Muscle of back (tissue), 11 donors: ENCODE results near the gene PSMD5. TPM values are rescaled to one million over a fixed set of nuclear protein-coding genes. Genes with fewer than 3 reads are reported as not detected.
"Not testable (repeated sequence)": the region's sequence is repeated elsewhere in the genome, so short reads cannot be mapped to it uniquely, and the experiment has no call there.

ENCODE experiments used
- DNase-seq, 3 donors: peaks; one replicate each; pipeline versions ENCODE4 v3.0.0 to v3.0.0-alpha.2; 2013
- polyA plus RNA-seq, 10 donors: library from polyadenylated mRNA; unstranded; fragments of 120-200 nt; gene quantifications; one replicate each; pipeline ENCODE4 v1.2.1, GENCODE V29; 2013; ENCODE audit not compliant: insufficient read length in 10 of 10

PSMD5 gene
- polyA plus RNA-seq, 10 donors, result 17.5 to 31.1 (median 24.5) TPM

GRCh38 chr9:120808931-120809330 is 33.8 kb downstream of the PSMD5 start:
- DNase-seq, result no peak

GRCh38 chr9:120807607-120808379 is 34.9 kb downstream of the PSMD5 start:
- DNase-seq, result no peak

- not testable (repeated sequence) for DNase-seq
Measured at GRCh38 chr9:120804784-120805363, 37.8 kb downstream of the PSMD5 start.

- no peak for DNase-seq
Measured at GRCh38 chr9:120801441-120801840, 41.3 kb downstream of the PSMD5 start.

DNA sequence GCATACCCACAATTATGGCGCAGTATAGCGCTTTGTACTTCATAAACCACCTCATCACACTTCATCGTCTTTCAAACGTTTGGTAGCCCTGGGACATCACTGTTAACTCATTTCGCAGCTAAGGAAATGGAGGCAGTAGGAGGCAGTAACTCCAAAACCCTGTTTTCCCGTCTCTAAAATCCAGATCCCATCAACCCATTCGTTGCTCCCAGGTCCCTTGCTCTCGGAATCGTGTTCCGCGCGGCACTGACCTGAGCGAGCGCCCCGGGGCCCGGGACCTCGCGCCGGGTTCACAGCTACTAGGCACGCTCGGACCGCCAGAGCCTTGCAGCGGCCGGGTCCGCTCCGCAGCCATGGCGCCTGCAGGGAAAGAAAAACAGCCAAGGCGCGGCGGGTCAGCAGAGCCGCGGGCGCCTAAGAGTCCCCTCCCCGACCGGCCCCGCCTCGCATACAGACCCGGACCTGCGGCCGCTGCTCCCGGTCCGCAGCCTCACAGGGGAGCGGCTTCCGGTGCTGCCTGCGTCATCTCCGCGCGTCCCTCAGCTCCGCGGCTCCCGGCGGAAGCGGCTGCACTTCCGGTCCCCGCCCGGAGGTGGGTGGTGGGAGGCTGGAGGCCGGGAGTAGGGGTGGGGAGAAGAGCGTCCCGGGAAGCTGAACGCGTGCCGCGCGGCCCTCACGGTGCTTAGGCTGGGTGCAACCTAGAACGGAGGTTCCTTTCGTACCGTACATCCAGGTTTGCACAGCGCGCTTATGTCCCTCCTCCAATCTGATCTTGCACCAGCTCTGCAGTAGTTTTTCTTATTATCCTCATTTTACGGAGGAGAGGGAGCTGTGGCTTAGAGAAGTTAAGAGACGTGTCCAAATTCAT is 49.6 kb downstream of the PSMD5 start, which contains the start of gene FBXW2:
Gene FBXW2, minus strand, starts transcription at position 519 of the 868 bp plus-strand sequence. CDS start 5,158 bp downstream, outside the sequence.
- DNase-seq, result peak; percentile 91 to 98 (median 93)

GRCh38 chr9:120791161-120791560 is 51.6 kb downstream of the PSMD5 start:
- DNase-seq, result no peak

GRCh38 chr9:120787933-120788332 is 54.8 kb downstream of the PSMD5 start:
- DNase-seq, result no peak

- DNase-seq, result no peak
Measured at GRCh38 chr9:120783602-120784047, 59.1 kb downstream of the PSMD5 start.

GRCh38 chr9:120781236-120781635 is 61.5 kb downstream of the PSMD5 start:
- no peak for DNase-seq

GRCh38 chr9:120780367-120780766 is 62.4 kb downstream of the PSMD5 start:
- no peak for DNase-seq

- DNase-seq, result no peak
Measured at GRCh38 chr9:120779227-120779626, 63.5 kb downstream of the PSMD5 start.

GRCh38 chr9:120778758-120779157 is 64.0 kb downstream of the PSMD5 start:
- no peak for DNase-seq

DNA sequence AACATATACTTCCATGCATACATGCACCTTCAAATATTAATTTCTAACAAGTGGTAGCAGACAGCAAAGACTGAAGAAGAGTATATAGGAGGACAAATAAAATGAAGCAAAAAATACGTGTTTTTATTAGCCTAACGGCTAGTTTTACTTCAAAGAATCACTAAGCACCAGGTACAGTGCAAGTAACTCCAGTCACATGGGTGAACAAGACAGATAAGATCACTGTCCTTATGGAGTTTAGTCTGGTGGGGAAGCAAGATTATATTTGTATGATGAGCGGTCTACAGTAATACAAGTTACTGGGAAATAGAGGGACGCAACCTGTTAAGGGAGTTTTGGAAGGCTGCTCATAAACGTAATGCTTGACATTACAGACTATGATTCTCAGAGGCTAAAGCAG is 65.5 kb downstream of the PSMD5 start:
- no peak for DNase-seq

DNA sequence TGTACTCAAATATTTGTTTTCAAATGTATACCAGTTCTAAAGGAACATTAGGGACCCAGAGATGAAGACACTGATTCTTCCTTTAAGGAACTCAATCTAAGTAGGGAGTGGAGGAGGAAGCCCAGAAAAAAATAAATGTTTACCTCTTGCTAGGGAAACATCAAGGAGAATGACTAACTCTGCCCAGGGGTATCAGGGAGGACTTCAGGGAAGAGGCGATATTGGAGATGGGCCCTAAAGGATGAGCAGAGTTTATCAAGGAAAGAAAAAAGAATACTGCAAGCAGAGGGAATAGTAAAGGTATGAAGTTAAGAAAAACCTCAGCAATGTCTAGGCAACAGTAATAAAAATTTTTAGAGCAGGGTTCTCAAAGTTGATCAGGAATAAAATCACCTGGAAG is 65.9 kb downstream of the PSMD5 start:
- DNase-seq, result no peak

DNA sequence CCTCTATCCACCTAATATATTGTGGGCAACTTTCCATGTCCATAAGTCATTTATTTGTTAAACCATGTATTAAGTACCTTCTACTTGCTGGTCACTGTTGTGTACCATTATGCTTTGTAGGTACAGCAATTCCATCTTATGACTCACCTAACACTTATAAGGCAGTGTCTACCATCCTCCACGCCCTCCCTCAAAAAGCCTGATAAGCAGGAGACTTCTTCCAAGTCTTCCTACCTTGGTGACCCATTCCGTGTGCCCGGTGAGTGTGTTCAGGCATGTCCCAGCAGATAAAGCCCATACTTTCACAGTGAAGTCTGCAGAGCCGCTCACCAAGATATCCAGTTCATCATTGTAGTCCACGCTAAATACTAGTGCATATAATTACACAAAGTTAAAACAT is 66.9 kb downstream of the PSMD5 start:
- no peak for DNase-seq

- no peak for DNase-seq
Measured at GRCh38 chr9:120774719-120775118, 68.0 kb downstream of the PSMD5 start.

DNA sequence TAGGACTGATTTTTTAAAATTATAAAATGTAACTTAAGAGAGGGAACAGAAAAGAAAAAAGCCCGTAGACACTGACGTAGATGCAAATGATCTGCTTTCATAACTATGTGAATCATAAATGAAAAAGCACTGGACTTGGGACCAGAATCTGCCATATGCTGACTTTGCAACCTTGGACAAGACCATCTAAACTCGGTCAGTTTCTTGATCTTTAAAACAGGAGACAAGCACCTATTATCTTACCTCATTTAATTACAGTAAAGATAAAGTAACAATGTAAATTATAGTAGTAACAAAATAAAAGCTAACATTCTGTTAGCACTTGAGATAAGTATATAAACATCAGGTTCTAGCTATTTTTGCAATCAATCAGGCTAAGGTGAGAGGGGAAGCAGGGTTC is 69.5 kb downstream of the PSMD5 start:
- DNase-seq, result no peak

DNA sequence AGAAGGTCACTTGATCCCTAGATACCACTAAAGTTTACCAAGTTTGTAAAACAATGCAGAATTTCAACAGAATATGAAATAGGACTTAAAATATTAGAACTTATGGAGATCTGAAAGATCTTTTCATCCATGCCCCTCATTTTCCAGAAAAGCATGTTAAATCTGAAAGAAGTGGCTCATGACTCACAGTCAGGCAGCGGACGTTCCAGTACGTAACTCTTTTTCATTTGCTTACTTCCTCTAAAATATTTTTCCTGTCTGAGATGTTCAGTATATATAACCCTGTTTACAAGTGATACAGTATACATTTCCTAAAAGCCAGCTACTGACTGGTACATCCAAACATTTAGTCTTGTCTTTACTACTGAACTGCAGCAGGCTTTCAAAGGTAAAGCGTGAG is 71.8 kb downstream of the PSMD5 start:
- DNase-seq, result no peak

DNA sequence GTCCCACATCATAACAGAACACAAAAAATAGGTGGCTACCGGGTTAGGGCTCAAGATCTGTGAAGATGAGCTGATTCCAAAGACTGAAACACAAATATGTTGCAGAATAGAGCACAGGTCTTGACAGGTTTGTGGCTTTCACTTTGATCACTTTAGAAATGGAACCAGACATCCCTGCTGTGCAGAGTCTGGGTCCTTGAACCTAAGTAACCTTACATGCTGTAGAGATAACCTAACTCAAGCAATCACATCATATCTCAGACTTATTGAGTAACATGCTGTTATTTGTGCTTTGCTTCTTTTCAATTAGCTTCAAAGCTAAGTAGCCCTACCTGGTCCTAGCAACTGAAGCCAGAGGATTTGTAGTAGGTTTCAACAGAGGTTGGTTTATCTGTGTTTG is 73.8 kb downstream of the PSMD5 start:
- DNase-seq, result no peak

DNA sequence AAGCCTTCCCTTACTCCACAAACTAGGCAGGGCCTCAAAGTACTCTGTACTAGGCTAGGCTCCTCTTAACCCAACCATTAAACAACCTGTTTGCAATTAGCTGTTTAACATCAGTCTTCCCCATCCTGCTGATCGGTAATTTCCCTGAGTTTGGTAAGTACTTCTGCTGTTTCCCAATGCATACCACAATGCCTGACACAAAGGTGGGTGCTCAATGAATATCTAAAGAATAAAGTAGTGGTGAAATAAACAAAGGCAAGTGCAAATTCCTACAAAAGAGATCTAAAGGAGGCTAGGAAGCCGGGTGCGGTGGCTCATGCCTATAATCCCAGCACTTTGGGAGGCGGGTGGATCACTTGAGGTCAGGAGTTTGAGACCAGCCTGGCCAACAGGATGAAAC is 74.5 kb downstream of the PSMD5 start:
- no peak for DNase-seq

GRCh38 chr9:120767451-120767850 is 75.3 kb downstream of the PSMD5 start:
- no peak for DNase-seq
